Heart left ventricle (tissue), 13 donors: Measurements from ENCODE around the gene NINL.

Experiments
- POLR2A ChIP-seq, 2 donors: fragments of 450-650 bp; IDR thresholded peaks; one replicate each; pipeline ENCODE4 v1.6.1; 2017; ENCODE audit warnings: antibody characterized with exemption in 2 of 2, mild to moderate bottlenecking in 2 of 2, moderate library complexity in 2 of 2
- TF ChIP-seq, protein P1 (sequence below), 12 donors: fragments of 200-600 bp; sonication (generic) in 4 of 12; IDR thresholded peaks; one replicate each; pipeline versions ENCODE4 v1.5.0 to v1.8.0; 2018 to 2022; ENCODE audit warnings: antibody characterized with exemption in 12 of 12, mild to moderate bottlenecking in 5 of 12
- donor health status: ischemic (EF 13 %, LVEDD 7.1; RV severe dilation, severe dysfunction).
- donor health status: DM: no; HTN: yes; CAD: no.
- donor health status: DM: no; HTN: no; CAD: no.
- donor health status: ischemic (EF 25% LVEDD 6.9; RV normal size, moderate dysfunction).
- donor health status: ischemic (EF 25% LVEDD 5.7; RV mildly dilated, moderate dysfunction).
- donor health status: ischemic (EF 35%, LVEDD 5.7; RV mildly dilated, moderate dysfunction).
- donor health status: nonischemic (EF 11% LVEDD 7.7; RV severe dilation, severe dysfunction).
- donor health status: DM: yes; HTN: yes; CAD: no.
- donor health status: PGD.
- donor health status: ischemic (EF 29% LVEDD 5.4; RV normal size, mild dysfunction).
- donor health status: nonischemic (EF 23%, LVEDD 6.1; RV moderate dilation, normal function).

DNA sequence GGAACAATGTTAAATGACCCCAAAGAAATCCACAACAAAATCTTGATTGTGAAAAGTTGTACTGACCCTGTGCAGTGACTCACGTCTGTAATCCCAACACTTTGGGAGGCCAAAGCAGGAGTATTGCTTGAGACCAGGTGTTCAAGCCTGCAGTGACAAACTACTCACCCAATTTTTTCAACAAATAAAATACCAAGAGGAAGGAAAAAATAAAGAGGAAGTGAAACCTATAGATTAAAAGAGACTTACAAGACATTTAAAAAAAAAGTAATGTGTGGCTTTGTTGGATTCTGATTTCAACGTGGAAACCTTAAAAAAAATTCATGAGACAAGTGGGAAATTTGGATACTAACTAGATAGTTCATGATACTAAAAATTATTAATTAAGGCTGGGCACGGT is 146.0 kb downstream of the NINL start:
- TF ChIP-seq, protein P1, sequence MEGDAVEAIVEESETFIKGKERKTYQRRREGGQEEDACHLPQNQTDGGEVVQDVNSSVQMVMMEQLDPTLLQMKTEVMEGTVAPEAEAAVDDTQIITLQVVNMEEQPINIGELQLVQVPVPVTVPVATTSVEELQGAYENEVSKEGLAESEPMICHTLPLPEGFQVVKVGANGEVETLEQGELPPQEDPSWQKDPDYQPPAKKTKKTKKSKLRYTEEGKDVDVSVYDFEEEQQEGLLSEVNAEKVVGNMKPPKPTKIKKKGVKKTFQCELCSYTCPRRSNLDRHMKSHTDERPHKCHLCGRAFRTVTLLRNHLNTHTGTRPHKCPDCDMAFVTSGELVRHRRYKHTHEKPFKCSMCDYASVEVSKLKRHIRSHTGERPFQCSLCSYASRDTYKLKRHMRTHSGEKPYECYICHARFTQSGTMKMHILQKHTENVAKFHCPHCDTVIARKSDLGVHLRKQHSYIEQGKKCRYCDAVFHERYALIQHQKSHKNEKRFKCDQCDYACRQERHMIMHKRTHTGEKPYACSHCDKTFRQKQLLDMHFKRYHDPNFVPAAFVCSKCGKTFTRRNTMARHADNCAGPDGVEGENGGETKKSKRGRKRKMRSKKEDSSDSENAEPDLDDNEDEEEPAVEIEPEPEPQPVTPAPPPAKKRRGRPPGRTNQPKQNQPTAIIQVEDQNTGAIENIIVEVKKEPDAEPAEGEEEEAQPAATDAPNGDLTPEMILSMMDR (IDR thresholded peaks at IDR 0.05): no peak
- no peak for TF ChIP-seq POLR2A (IDR thresholded peaks at IDR 0.05)
